Lower leg skin (tissue), 3 donors: ENCODE data around the gene TAS2R13.

Experiments used
- CTCF ChIP-seq, 3 donors: fragments of 450-650 bp; IDR thresholded peaks; one replicate each; pipeline ENCODE4 v1.5.1; 2016; ENCODE audit warnings: antibody characterized with exemption in 3 of 3, mild to moderate bottlenecking in 3 of 3, moderate library complexity in 2 of 3
- POLR2A ChIP-seq, 2 donors: fragments of 450-650 bp; IDR thresholded peaks; one replicate each; pipeline ENCODE4 v1.6.1; 2016 to 2017; ENCODE audit warnings: antibody characterized with exemption in 2 of 2, mild to moderate bottlenecking in 1 of 2, moderate library complexity in 1 of 2

- TF ChIP-seq CTCF (IDR thresholded peaks at IDR 0.05), result no peak
- no peak for TF ChIP-seq POLR2A (IDR thresholded peaks at IDR 0.05)
Observed at GRCh38 chr12:10936506-10936905, 27.1 kb upstream of the TAS2R13 start.
